ENCODE results near the gene PLIN1. TPM values are rescaled to one million over a fixed set of nuclear protein-coding genes. Genes with fewer than 3 reads are reported as not detected.
A peak's percentile ranks its signal among the peaks of the same experiment; 100 is the strongest.

Gene PLIN1
- total RNA-seq, 1 donor, result under 0.01 TPM

GRCh38 chr15:89646416-89647141, 32.6 kb downstream of the PLIN1 start:
- Histone ChIP-seq H3K4me2 (ENCODE audit: insufficient read depth, low read length) (no peak overlapping the region), H3K4me1 (ENCODE audit: insufficient read depth, low read length) (no peaks in the 10 kb centered on the region), H4K20me1 (ENCODE audit: insufficient read depth, low read length) (peaks cover 12% of the 10 kb centered on the region), H3K79me2 (ENCODE audit: insufficient read depth, low read length) (peaks cover 4% of the 10 kb centered on the region), H3K27ac (ENCODE audit: low read depth, low read length) (no peak overlapping the region), H2AFZ (ENCODE audit: low read length) (no peak overlapping the region), H3K36me3 (ENCODE audit: insufficient read depth, low read length) (peaks cover 50% of the 10 kb centered on the region), H3K4me3 (ENCODE audit: insufficient read depth, low read length) (no peak overlapping the region), H3K9me3 (ENCODE audit: low read depth, low read length) (no peaks in the 10 kb centered on the region), H3K27me3 (ENCODE audit: insufficient read depth, low read length) (no peaks in the 10 kb centered on the region)
- DNase-seq (ENCODE audit: insufficient read length, low spot score, missing footprints), result peak; percentile 76
- no peak for TF ChIP-seq CTCF (IDR thresholded peaks at IDR 0.05; ENCODE audit: extremely low read depth, low read depth, low read length)

- Histone ChIP-seq H3K4me3 (ENCODE audit: insufficient read depth, low read length) (no peak overlapping the region), H3K27ac (ENCODE audit: low read depth, low read length) (no peak overlapping the region), H3K79me2 (ENCODE audit: insufficient read depth, low read length) (peaks cover 5% of the 10 kb centered on the region), H2AFZ (ENCODE audit: low read length) (no peak overlapping the region), H3K4me2 (ENCODE audit: insufficient read depth, low read length) (no peak overlapping the region), H3K36me3 (ENCODE audit: insufficient read depth, low read length) (peaks cover 56% of the 10 kb centered on the region), H3K27me3 (ENCODE audit: insufficient read depth, low read length) (no peaks in the 10 kb centered on the region), H3K9me3 (ENCODE audit: low read depth, low read length) (no peaks in the 10 kb centered on the region), H4K20me1 (ENCODE audit: insufficient read depth, low read length) (peaks cover 12% of the 10 kb centered on the region), H3K4me1 (ENCODE audit: insufficient read depth, low read length) (no peaks in the 10 kb centered on the region)
- TF ChIP-seq CTCF (IDR thresholded peaks at IDR 0.05; ENCODE audit: extremely low read depth, low read depth, low read length), result no peak
- peak; percentile 85 for DNase-seq (ENCODE audit: insufficient read length, low spot score, missing footprints)
Observed at GRCh38 chr15:89645680-89646079, 33.5 kb downstream of the PLIN1 start.

- no peak for TF ChIP-seq CTCF (IDR thresholded peaks at IDR 0.05; ENCODE audit: extremely low read depth, low read depth, low read length)
Observed at GRCh38 chr15:89642106-89642505, 37.1 kb downstream of the PLIN1 start.

GRCh38 chr15:89641053-89641452, 38.1 kb downstream of the PLIN1 start:
- Histone ChIP-seq H2AFZ (ENCODE audit: low read length) (no peak overlapping the region), H3K27me3 (ENCODE audit: insufficient read depth, low read length) (no peaks in the 10 kb centered on the region), H3K79me2 (ENCODE audit: insufficient read depth, low read length) (peaks cover 7% of the 10 kb centered on the region), H3K9me3 (ENCODE audit: low read depth, low read length) (no peaks in the 10 kb centered on the region), H3K4me1 (ENCODE audit: insufficient read depth, low read length) (no peaks in the 10 kb centered on the region), H3K4me3 (ENCODE audit: insufficient read depth, low read length) (no peak overlapping the region), H4K20me1 (ENCODE audit: insufficient read depth, low read length) (no peaks in the 10 kb centered on the region), H3K27ac (ENCODE audit: low read depth, low read length) (no peak overlapping the region), H3K36me3 (ENCODE audit: insufficient read depth, low read length) (peaks cover 41% of the 10 kb centered on the region), H3K4me2 (ENCODE audit: insufficient read depth, low read length) (no peak overlapping the region)
- DNase-seq (ENCODE audit: insufficient read length, low spot score, missing footprints), result peak; percentile 22
- TF ChIP-seq CTCF (IDR thresholded peaks at IDR 0.05; ENCODE audit: extremely low read depth, low read depth, low read length), result no peak

More at GRCh38 chr15:89642106-89642505, 37.1 kb downstream of the PLIN1 start:
- DNase-seq (ENCODE audit: insufficient read length, low spot score, missing footprints), result peak; percentile 58
- H4K20me1 ChIP-seq (ENCODE audit: insufficient read depth, low read length), result no peaks in the 10 kb centered on the region
- no peaks in the 10 kb centered on the region for H3K9me3 ChIP-seq (ENCODE audit: low read depth, low read length)
- no peak overlapping the region for H3K4me2 ChIP-seq (ENCODE audit: insufficient read depth, low read length)
- H3K27ac ChIP-seq (ENCODE audit: low read depth, low read length), result no peak overlapping the region
- no peak overlapping the region for H3K4me3 ChIP-seq (ENCODE audit: insufficient read depth, low read length)
- H3K4me1 ChIP-seq (ENCODE audit: insufficient read depth, low read length), result no peaks in the 10 kb centered on the region
- H2AFZ ChIP-seq (ENCODE audit: low read length), result no peak overlapping the region
- H3K79me2 ChIP-seq (ENCODE audit: insufficient read depth, low read length), result peaks cover 7% of the 10 kb centered on the region
- peaks cover 50% of the 10 kb centered on the region for H3K36me3 ChIP-seq (ENCODE audit: insufficient read depth, low read length)
- no peaks in the 10 kb centered on the region for H3K27me3 ChIP-seq (ENCODE audit: insufficient read depth, low read length)

All from osteoblast (primary cell).